HG03558 (cell line): ENCODE results near the gene RWDD1.
"Not testable (repeated sequence)": the region's sequence is repeated elsewhere in the genome, so short reads cannot be mapped to it uniquely, and the experiment has no call there.

Source experiments
- ATAC-seq: cut with Tn5 transposase; IDR thresholded peaks from one replicate; pipeline ENCODE4 v1.9.1; 2021; ENCODE audit warnings: moderate number of reproducible peaks; ENCODE audit not compliant: unreplicated experiment; ENCODE audit errors: extremely low read depth

The RWDD1 gene

GRCh38 chr6:116603916-116604315 is 32.6 kb downstream of the RWDD1 start:
- not testable (repeated sequence) for ATAC-seq

- not testable (repeated sequence) for ATAC-seq
Measured at GRCh38 chr6:116604868-116605267, 33.6 kb downstream of the RWDD1 start.

- ATAC-seq = no peak
Measured at GRCh38 chr6:116605935-116606334, 34.6 kb downstream of the RWDD1 start.

- no peak for ATAC-seq
Measured at GRCh38 chr6:116611056-116611455, 39.8 kb downstream of the RWDD1 start.

- peak; percentile 92 for ATAC-seq
Measured at GRCh38 chr6:116615937-116616736, 44.8 kb downstream of the RWDD1 start, which contains the start of gene RSPH4A. Gene RSPH4A, plus strand, starts transcription at chr6:116616479. Its CDS starts 145 bp downstream, at chr6:116616624.

GRCh38 chr6:116616737-116617053 is 45.4 kb downstream of the RWDD1 start:
- ATAC-seq = no peak

GRCh38 chr6:116624036-116624805 is 52.9 kb downstream of the RWDD1 start:
- ATAC-seq = no peak

GRCh38 chr6:116625872-116626271 is 54.6 kb downstream of the RWDD1 start:
- no peak for ATAC-seq

- no peak for ATAC-seq
Measured at GRCh38 chr6:116629563-116629981, 58.3 kb downstream of the RWDD1 start.

GRCh38 chr6:116631379-116631990 is 60.2 kb downstream of the RWDD1 start:
- ATAC-seq = no peak

GRCh38 chr6:116633685-116634084 is 62.4 kb downstream of the RWDD1 start:
- ATAC-seq = no peak
